SK-N-SH treated with all-trans-retinoic acid at 6 μM for 48 hours (cell line): ENCODE measurements around the gene SMIM29.

ENCODE experiments used
- ARNTL ChIP-seq: fragments of 450-650 bp; formaldehyde crosslinking; IDR thresholded peaks from 2 replicates; pipeline ENCODE4 v1.5.0; 2020; ENCODE audit warnings: low read depth, mild to moderate bottlenecking, moderate library complexity, borderline replicate concordance
- CREB5 ChIP-seq: fragments of 250-450 bp; sonication (Bioruptor Pico); IDR thresholded peaks from 2 replicates; pipeline ENCODE4 v1.5.1; 2020; ENCODE audit warnings: low read depth, mild to moderate bottlenecking, moderate library complexity
- PATZ1 ChIP-seq: fragments of 250-450 bp; sonication (Bioruptor Pico); IDR thresholded peaks from 2 replicates; pipeline ENCODE4 v1.8.0; 2020; ENCODE audit warnings: mild to moderate bottlenecking, moderate library complexity, borderline replicate concordance
- SNAI2 ChIP-seq: fragments of 250-450 bp; sonication (Bioruptor Pico); IDR thresholded peaks from 2 replicates; pipeline ENCODE4 v1.5.0; 2020; ENCODE audit warnings: mild to moderate bottlenecking, moderate library complexity
- TSHZ2 ChIP-seq: fragments of 250-450 bp; sonication (Bioruptor Pico); IDR thresholded peaks from 2 replicates; pipeline ENCODE4 v1.5.0; 2020; ENCODE audit warnings: mild to moderate bottlenecking, moderate library complexity
- ZFP30 ChIP-seq: fragments of 450-650 bp; formaldehyde crosslinking; IDR thresholded peaks from 2 replicates; pipeline ENCODE4 v1.5.0; 2022; ENCODE audit warnings: mild to moderate bottlenecking, moderate library complexity

GRCh38 chr6:34200340-34200971 lies 48.4 kb downstream of the SMIM29 start:
- TF ChIP-seq PATZ1 (no peak), ZFP30 (CRISPR knock-in tag) (no peak), SNAI2 (CRISPR knock-in tag) (no peak), ARNTL (CRISPR knock-in tag) (no peak), TSHZ2 (no peak), CREB5 (CRISPR knock-in tag) (no peak)
